Type B pancreatic cell (in vitro differentiated cells): Measurements from ENCODE around the gene CAMTA1. TPM values are rescaled to one million over a fixed set of nuclear protein-coding genes. Genes with fewer than 3 reads are reported as not detected.

Experiments used
- DNase-seq: peaks from one replicate; pipeline ENCODE4 v3.0.0; 2021; ENCODE audit warnings: mixed read lengths; ENCODE audit not compliant: unreplicated experiment; ENCODE audit errors: extremely low spot score
- H3K27ac Mint-ChIP-seq: 2 replicates; pipeline ENCODE4 v1.8.0; 2021; ENCODE audit warnings: mild to moderate bottlenecking, mixed read lengths
- H3K27me3 Mint-ChIP-seq: 2 replicates; pipeline ENCODE4 v1.8.0; 2021; ENCODE audit warnings: mixed read lengths
- H3K36me3 Mint-ChIP-seq: 2 replicates; pipeline ENCODE4 v1.8.0; 2021; ENCODE audit warnings: mixed read lengths
- H3K4me1 Mint-ChIP-seq: one replicate; pipeline ENCODE4 v1.8.0; 2021; ENCODE audit warnings: mixed read lengths; ENCODE audit not compliant: unreplicated experiment
- H3K4me3 Mint-ChIP-seq: 2 replicates; pipeline ENCODE4 v1.8.0; 2021; ENCODE audit warnings: mild to moderate bottlenecking, mixed read lengths
- H3K9me3 Mint-ChIP-seq: 2 replicates; pipeline ENCODE4 v1.8.0; 2021; ENCODE audit warnings: mixed read lengths
- CTCF ChIP-seq: fragments of 200-600 bp; sonication (generic); conservative IDR thresholded peaks from 2 replicates; pipeline ENCODE4 v1.5.0; 2021; ENCODE audit warnings: antibody characterized with exemption, mild to moderate bottlenecking
- total RNA-seq: library from RNA; stranded (reverse); gene quantifications from 2 replicates; pipeline ENCODE4 v1.2.1, GENCODE V29; 2021; ENCODE audit warnings: low replicate concordance

The CAMTA1 gene
- total RNA-seq, 1 donor from 2014 or later: 82.5 TPM

GRCh38 chr1:6761196-6761737 is 24.0 kb upstream of the CAMTA1 start:
- Mint-ChIP-seq H3K27ac (no peak overlapping the region), H3K36me3 (no peaks in the 10 kb centered on the region), H3K9me3 (no peaks in the 10 kb centered on the region), H3K4me1 (no peaks in the 10 kb centered on the region), H3K27me3 (peaks cover 13% of the 10 kb centered on the region), H3K4me3 (no peak overlapping the region)
- DNase-seq: no peak
- TF ChIP-seq CTCF: no peak

GRCh38 chr1:6762060-6762459 is 23.2 kb upstream of the CAMTA1 start:
- Mint-ChIP-seq H3K27me3 (peaks cover 8% of the 10 kb centered on the region), H3K9me3 (no peaks in the 10 kb centered on the region)

GRCh38 chr1:6770751-6771440 is 14.4 kb upstream of the CAMTA1 start:
- H3K36me3 Mint-ChIP-seq: no peaks in the 10 kb centered on the region
- peaks cover 8% of the 10 kb centered on the region for H3K27me3 Mint-ChIP-seq
- peak overlapping the region; percentile 9 for H3K4me3 Mint-ChIP-seq
- no peak for TF ChIP-seq CTCF
- H3K9me3 Mint-ChIP-seq: no peaks in the 10 kb centered on the region
- H3K4me1 Mint-ChIP-seq: peaks cover 20% of the 10 kb centered on the region
- no peak for DNase-seq
- H3K27ac Mint-ChIP-seq: no peak overlapping the region

More at GRCh38 chr1:6762060-6762459, 23.2 kb upstream of the CAMTA1 start:
- Mint-ChIP-seq H3K27ac (no peak overlapping the region), H3K36me3 (no peaks in the 10 kb centered on the region), H3K4me3 (no peak overlapping the region), H3K4me1 (no peaks in the 10 kb centered on the region)
- no peak for TF ChIP-seq CTCF
- DNase-seq: no peak

GRCh38 chr1:6771441-6771769 is 13.8 kb upstream of the CAMTA1 start:
- Mint-ChIP-seq H3K27ac (no peak overlapping the region), H3K9me3 (no peaks in the 10 kb centered on the region), H3K36me3 (no peaks in the 10 kb centered on the region), H3K4me3 (no peak overlapping the region), H3K4me1 (peaks cover 20% of the 10 kb centered on the region), H3K27me3 (peaks cover 8% of the 10 kb centered on the region)
- no peak for TF ChIP-seq CTCF
- no peak for DNase-seq

- H3K4me1 Mint-ChIP-seq: peaks cover 20% of the 10 kb centered on the region
- no peak for DNase-seq
- H3K4me3 Mint-ChIP-seq: no peak overlapping the region
- H3K27ac Mint-ChIP-seq: no peak overlapping the region
- peaks cover 4% of the 10 kb centered on the region for H3K27me3 Mint-ChIP-seq
- TF ChIP-seq CTCF: no peak
- no peaks in the 10 kb centered on the region for H3K36me3 Mint-ChIP-seq
- no peaks in the 10 kb centered on the region for H3K9me3 Mint-ChIP-seq
These were observed 10.9 kb upstream of the CAMTA1 start for GRCh38 chr1:6774381-6774780.
